Measurements from ENCODE around the gene STH. TPM values are rescaled to one million over a fixed set of nuclear protein-coding genes. Genes with fewer than 3 reads are reported as not detected.

Gene STH
- total and polyA plus RNA-seq, 9 of the 15 experiments (the other 6 are each of a cell fraction or from before 2014, with no cell fraction given): not detected

DNA sequence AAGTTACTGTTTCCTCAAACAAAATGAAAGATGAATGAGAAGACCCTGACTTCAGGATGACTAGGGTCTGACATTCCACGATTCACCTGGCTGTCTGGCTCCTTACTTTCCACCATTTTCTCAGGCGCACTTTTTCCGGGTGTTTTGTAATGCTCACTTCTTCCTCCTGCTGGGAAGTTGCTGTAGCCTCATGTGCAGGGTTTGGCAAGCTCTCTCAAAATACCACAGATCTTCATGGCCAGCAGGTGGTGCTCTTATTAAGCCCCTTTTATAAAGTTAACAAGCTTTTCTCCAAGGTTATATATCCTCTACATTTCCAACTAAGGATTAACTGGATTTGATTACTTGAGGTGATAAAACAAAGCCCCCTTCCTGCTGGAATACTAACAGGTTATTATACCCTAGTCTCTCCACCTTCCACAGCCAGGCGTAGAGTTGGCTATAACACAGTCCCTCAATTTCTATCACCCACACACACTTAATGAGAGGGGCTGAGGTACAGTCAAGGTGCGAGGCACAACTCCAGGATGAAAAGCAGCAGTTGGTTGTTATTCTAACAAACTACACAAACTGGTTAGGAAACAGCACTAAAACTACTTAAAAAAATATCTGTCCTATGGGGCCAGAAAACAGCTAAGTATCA is 45.4 kb downstream of the STH start (continued):
- TF ChIP-seq XRCC5 (IDR thresholded peaks at IDR 0.05; ENCODE audit: low read depth, low read length) (no peak), TEAD4 (IDR thresholded peaks at IDR 0.05; ENCODE audit: low read length) (peak; percentile 43), TEAD4 (CRISPR knock-in tag; IDR thresholded peaks at IDR 0.05; ENCODE audit: borderline replicate concordance) (no peak), TCF3 (CRISPR knock-in tag; IDR thresholded peaks at IDR 0.05) (no peak), SUPT5H (IDR thresholded peaks at IDR 0.05) (no peak), NCOA6 (IDR thresholded peaks at IDR 0.05) (no peak), NCOR1 (IDR thresholded peaks at IDR 0.05) (no peak), SMARCA5 (IDR thresholded peaks at IDR 0.05) (no peak), BCL6 (CRISPR knock-in tag; IDR thresholded peaks at IDR 0.05) (no peak), MEF2D (tag; conservative IDR thresholded peaks at IDR 0.05; ENCODE audit: low read depth) (no peak), ESRRB (CRISPR knock-in tag; IDR thresholded peaks at IDR 0.05; ENCODE audit: borderline replicate concordance) (no peak), POLR2A (conservative IDR thresholded peaks at IDR 0.05) (no peak), THRAP3 (IDR thresholded peaks at IDR 0.05; ENCODE audit: borderline replicate concordance) (no peak), FOXK2 (conservative IDR thresholded peaks at IDR 0.05 in 1 of 2, IDR thresholded peaks at IDR 0.05 in 1 of 2; ENCODE audit: low read depth in 2 of 2) (0 out of 4 replicates have a peak, but pooled peaks of 1 of the 2 experiments have one; percentile 13), MYC (IDR thresholded peaks at IDR 0.05; ENCODE audit: low read depth, low read length) (peak; percentile 41), MYC (CRISPR knock-in tag; IDR thresholded peaks at IDR 0.05; ENCODE audit: borderline replicate concordance, low read depth) (no peak), COPS2 (conservative IDR thresholded peaks at IDR 0.05) (no peak), ZNF134 (CRISPR knock-in tag; conservative IDR thresholded peaks at IDR 0.05) (no peak), ERF (CRISPR knock-in tag; IDR thresholded peaks at IDR 0.05) (no peak), RAD21 (CRISPR knock-in tag; conservative IDR thresholded peaks at IDR 0.05 in 1 of 2, IDR thresholded peaks at IDR 0.05 in 1 of 2) (peak; percentile 78), POLR3A (IDR thresholded peaks at IDR 0.05; ENCODE audit: borderline replicate concordance, extremely low read depth, insufficient read depth, insufficient read length) (no peak), HNRNPH1 (optimal IDR thresholded peaks at IDR 0.05; ENCODE audit: low read depth, low read length) (no peak), ZNF583 (CRISPR knock-in tag; IDR thresholded peaks at IDR 0.05) (no peak), MTF1 (CRISPR knock-in tag; IDR thresholded peaks at IDR 0.05; ENCODE audit: borderline replicate concordance) (no peak)
- TF ChIP-seq, protein P1, sequence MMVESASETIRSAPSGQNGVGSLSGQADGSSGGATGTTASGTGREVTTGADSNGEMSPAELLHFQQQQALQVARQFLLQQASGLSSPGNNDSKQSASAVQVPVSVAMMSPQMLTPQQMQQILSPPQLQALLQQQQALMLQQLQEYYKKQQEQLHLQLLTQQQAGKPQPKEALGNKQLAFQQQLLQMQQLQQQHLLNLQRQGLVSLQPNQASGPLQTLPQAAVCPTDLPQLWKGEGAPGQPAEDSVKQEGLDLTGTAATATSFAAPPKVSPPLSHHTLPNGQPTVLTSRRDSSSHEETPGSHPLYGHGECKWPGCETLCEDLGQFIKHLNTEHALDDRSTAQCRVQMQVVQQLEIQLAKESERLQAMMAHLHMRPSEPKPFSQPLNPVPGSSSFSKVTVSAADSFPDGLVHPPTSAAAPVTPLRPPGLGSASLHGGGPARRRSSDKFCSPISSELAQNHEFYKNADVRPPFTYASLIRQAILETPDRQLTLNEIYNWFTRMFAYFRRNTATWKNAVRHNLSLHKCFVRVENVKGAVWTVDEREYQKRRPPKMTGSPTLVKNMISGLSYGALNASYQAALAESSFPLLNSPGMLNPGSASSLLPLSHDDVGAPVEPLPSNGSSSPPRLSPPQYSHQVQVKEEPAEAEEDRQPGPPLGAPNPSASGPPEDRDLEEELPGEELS (CRISPR knock-in tag; IDR thresholded peaks at IDR 0.05; ENCODE audit: borderline replicate concordance): no peak
- TF ChIP-seq, protein P2, sequence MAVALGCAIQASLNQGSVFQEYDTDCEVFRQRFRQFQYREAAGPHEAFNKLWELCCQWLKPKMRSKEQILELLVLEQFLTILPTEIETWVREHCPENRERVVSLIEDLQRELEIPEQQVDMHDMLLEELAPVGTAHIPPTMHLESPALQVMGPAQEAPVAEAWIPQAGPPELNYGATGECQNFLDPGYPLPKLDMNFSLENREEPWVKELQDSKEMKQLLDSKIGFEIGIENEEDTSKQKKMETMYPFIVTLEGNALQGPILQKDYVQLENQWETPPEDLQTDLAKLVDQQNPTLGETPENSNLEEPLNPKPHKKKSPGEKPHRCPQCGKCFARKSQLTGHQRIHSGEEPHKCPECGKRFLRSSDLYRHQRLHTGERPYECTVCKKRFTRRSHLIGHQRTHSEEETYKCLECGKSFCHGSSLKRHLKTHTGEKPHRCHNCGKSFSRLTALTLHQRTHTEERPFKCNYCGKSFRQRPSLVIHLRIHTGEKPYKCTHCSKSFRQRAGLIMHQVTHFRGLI (CRISPR knock-in tag; IDR thresholded peaks at IDR 0.05): no peak
- TF ChIP-seq, protein P3, sequence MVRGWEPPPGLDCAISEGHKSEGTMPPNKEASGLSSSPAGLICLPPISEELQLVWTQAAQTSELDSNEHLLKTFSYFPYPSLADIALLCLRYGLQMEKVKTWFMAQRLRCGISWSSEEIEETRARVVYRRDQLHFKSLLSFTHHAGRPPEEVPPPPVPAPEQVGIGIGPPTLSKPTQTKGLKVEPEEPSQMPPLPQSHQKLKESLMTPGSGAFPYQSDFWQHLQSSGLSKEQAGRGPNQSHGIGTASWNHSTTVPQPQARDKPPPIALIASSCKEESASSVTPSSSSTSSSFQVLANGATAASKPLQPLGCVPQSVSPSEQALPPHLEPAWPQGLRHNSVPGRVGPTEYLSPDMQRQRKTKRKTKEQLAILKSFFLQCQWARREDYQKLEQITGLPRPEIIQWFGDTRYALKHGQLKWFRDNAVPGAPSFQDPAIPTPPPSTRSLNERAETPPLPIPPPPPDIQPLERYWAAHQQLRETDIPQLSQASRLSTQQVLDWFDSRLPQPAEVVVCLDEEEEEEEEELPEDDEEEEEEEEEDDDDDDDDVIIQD (CRISPR knock-in tag; IDR thresholded peaks at IDR 0.05): no peak

All from K562 (cell line).